Measurements from ENCODE around the gene KCNQ1OT1.
A peak's percentile ranks its signal among the peaks of the same experiment; 100 is the strongest.

The KCNQ1OT1 gene

DNA sequence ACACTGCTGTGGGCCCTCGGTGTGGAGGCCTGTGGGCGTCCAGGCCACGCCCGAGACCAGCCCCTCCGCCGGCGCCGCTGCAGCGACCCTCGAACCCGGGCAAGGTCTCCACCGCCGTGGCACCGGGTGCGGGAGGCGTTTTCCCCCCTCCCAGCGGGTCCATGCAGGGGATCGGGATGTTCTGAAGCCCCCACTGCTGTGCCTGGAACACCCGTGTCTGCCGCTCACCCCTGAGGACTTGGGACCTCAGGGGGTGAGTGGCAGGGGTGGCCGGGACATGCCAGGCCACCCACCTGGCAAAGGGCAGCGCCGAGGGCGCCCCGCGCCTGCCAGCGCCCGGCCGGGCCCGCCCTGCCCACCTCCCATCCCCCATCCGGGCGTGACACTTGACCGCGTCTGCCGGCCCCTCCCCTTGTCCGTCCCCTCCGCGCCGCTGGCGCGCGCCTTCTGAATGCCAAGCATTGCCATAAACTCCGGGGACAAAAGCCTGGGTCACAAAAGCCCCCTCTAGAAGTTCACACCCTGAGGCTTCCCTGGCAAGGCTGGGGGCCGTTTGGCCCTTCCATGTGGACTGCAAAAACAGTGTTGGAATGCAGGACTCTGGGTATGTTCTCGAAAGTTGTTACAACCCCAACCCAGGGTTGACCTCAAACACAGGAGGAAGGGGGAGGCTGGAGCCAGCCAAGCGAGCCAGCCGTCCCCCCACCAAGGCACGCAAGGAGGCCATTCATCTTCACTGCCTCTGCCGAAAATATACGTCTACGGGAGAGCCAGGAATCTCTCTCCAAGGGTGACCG is 819 bp upstream of the KCNQ1OT1 start:
- Histone ChIP-seq H3K4me3 (peak overlapping the region; percentile 84), H3K27ac (peak overlapping the region; percentile 76 to 98)
- TF ChIP-seq, protein P1, sequence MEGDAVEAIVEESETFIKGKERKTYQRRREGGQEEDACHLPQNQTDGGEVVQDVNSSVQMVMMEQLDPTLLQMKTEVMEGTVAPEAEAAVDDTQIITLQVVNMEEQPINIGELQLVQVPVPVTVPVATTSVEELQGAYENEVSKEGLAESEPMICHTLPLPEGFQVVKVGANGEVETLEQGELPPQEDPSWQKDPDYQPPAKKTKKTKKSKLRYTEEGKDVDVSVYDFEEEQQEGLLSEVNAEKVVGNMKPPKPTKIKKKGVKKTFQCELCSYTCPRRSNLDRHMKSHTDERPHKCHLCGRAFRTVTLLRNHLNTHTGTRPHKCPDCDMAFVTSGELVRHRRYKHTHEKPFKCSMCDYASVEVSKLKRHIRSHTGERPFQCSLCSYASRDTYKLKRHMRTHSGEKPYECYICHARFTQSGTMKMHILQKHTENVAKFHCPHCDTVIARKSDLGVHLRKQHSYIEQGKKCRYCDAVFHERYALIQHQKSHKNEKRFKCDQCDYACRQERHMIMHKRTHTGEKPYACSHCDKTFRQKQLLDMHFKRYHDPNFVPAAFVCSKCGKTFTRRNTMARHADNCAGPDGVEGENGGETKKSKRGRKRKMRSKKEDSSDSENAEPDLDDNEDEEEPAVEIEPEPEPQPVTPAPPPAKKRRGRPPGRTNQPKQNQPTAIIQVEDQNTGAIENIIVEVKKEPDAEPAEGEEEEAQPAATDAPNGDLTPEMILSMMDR (IDR thresholded peaks at IDR 0.05) = no peak
- DNase-seq (ENCODE audit: low spot score) = peak; percentile 75

DNA sequence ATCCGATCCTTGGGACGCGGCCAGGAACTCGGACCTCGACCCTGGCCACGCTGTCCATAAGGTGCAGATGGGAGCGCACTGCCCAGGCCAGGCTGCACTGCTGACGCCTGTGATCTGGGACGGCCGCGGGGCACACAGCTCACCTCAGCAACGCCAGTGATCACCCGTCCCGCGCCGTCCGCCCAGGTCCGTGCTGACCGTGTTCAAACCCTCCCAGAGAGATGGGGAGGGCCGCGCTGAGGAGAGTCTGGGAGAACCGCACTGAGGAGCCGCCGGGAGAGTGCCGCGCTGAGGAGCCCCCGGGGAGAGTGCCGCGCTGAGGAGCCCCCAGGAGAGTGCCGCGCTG is 636 bp downstream of the KCNQ1OT1 start:
- peak; percentile 72 for DNase-seq (ENCODE audit: low spot score)
- TF ChIP-seq, protein P1 (IDR thresholded peaks at IDR 0.05) = no peak
- Histone ChIP-seq H3K27ac (peak overlapping the region in 1 of 2 donors; percentile 98), H3K4me3 (peak overlapping the region; percentile 84)

DNA sequence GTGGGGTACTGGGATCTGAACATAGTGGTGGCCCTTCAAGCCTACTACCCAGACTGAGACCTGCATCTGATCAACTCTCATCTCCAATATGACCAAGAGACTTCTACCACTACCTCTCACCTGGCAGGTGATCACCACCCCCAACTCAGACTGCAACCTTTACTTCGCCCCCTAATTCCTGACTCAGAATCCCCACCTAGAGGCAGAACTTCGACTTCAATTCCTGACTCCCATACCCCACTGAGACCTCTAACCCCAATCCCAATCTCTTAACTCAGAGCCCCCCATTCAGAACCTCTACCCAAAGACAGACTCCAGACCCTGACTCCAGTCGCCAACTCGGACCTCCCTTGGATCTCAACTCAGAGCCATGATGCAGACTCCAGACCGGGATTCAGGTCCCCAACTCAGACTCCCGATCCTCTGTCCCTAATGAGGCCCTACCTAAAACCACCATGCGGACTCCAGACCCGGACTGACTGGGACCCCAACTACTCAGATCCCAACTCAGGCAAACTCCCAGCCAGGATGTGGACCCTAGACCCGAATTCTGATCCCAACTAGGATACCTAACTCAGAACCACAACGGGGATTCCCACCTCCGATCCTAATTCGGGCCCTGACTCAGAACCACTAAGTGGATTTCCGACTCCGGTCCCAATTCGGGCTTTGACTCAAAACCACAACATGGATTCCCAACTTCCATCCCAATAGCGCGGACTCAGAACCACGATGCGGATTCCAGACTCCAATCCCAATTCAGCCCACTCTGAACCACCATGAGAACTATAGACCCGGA is 1.2 kb downstream of the KCNQ1OT1 start:
- Histone ChIP-seq H3K27ac (peak overlapping the region in 1 of 2 donors; percentile 98), H3K4me3 (peak overlapping the region; percentile 84)
- TF ChIP-seq, protein P1 (IDR thresholded peaks at IDR 0.05) = no peak
- peak; percentile 33 for DNase-seq (ENCODE audit: low spot score)

DNA sequence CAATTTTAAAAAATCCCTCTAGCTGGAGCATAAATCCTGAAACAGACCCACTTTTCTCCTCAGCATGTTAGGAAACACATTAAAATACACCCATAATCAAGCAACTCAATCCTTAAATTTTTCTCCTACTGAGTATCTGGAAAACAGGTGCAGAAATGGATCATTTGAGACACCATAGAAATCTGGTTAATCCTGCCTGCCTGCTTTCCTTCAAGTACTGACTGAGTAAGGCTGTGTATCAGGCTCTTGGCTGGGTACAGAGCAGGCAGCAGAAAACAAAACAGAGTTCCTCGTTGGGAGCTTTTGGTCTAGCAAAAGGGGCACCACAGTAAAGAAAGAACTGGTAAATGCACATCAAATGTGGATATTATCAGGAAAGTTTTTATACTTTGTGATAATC is 1.9 kb downstream of the KCNQ1OT1 start:
- no peak overlapping the region for H3K27ac ChIP-seq
- H3K4me3 ChIP-seq = peak overlapping the region; percentile 84
- DNase-seq (ENCODE audit: low spot score) = no peak
- TF ChIP-seq, protein P1 (IDR thresholded peaks at IDR 0.05) = no peak

DNA sequence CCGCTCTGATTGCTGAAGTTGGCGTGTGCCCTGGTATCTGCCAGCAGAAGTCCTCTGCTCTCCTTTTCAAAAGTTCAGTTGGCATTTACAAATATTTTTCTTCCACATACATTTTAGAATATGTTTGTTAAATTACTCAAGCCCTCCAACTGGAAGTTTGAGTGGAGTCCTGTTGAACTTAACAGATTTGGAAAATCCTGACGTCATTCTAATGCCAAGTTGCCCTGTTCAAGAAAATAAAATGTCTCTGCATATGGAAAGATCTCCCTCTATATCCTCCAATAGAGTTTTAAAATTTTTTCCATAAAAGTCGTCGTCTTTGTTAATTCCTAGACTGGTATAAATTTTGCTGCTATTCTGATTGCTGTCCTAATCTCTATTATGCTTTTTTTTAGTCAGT is 3.3 kb downstream of the KCNQ1OT1 start:
- no peak for DNase-seq (ENCODE audit: low spot score)
- Histone ChIP-seq H3K27ac (no peak overlapping the region), H3K4me3 (no peak overlapping the region)
- TF ChIP-seq, protein P1 (IDR thresholded peaks at IDR 0.05) = no peak

DNA sequence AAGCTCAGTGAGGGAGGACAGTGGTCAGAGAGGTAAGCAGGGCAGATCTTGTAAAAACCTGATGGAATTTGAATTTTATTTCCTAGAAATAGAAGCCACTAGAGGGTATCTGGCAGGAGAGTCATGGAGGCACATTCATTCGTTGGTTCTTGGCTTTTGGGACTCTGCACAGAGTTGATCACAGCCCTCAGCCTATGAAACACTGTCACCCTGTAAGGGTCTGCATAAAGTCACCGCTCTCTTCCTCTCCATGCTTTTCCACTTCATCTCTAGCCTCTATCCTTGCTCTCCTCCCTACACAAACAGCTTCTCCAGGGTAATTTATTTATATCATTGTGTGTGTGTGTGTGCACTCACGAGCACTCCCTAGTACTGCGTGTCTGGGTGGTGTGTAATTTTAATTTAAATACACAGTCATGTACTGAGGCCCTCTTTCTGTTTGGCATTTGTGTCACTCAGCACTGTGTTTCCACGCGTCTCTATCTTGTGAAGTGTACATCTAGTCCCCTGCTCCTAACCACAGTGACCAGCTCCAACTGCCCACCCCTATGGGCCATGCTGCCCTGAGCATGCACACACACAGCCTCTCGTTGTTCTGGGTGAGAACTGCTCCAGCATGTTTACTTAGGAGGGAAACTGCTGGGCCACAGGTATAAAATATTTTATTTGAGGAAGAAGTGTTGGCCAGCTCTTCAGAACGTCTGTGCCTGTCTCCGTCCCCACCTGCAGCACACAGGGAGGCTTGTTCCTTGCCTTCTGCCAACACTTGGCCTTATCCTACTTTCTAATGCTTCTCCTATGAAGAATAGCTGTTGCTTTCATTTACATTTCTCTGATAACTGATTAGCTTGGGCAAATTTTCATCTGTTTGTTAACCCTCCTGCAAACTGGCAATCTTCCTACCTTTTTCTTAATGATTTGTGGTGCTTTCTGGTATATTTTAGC is 4.5 kb downstream of the KCNQ1OT1 start:
- no peak overlapping the region for H3K27ac ChIP-seq
- no peak overlapping the region for H3K4me3 ChIP-seq
- TF ChIP-seq, protein P1 (IDR thresholded peaks at IDR 0.05) = no peak
- DNase-seq (ENCODE audit: low spot score) = no peak

Data from coronary artery (tissue), 2 donors.